ENCODE measurements around the gene KIF13A.

DNA sequence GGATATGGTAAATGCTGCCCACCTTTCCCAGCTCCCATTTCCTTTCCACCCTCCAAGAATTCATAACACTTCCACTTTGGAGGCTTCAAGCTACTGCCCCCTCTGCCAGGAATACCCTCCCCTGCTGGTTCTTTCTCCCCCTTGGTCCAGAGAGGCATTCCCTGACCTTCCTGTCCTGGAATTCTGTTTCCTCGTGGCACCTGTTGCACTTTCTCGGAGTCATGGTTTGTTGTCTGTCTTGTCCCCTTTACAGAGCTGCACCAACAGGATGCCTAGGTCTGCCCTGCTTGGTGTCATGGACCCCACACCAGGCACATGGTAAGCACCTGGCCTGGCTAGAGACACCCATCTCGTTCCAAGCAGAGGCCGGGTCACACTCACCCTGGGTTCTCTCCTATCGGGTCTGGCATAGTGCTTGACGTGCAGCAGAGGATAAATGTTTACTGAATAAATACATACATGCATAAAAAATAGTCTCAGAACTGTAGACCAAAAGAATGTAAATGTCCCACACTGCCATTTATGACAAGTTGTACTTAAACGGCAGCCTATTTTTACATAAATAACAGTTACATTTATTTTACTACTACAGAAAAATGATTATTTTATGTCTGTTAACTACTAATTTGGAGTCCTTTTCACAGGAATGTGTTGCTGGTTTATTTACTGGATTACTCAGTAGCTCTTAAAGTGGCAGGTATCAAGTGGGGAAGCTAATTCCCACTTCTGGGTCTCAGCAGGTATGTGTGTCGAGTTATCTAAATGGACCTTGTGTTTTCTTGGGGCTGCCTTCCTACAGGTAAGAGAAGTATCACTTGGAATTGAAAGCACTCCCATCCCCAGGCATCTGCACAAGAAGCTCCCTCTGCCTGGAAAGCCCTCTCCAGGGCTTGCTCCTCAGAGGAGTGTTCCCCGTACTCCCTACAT, 69.3 kb downstream of the KIF13A start:
- TF ChIP-seq POLR2AphosphoS5 (IDR thresholded peaks at IDR 0.05; ENCODE audit: low read depth), result no peak
- TF ChIP-seq EZH2 (IDR thresholded peaks at IDR 0.05; ENCODE audit: low read depth, unreplicated experiment), result no peak
- TF ChIP-seq, protein P1, sequence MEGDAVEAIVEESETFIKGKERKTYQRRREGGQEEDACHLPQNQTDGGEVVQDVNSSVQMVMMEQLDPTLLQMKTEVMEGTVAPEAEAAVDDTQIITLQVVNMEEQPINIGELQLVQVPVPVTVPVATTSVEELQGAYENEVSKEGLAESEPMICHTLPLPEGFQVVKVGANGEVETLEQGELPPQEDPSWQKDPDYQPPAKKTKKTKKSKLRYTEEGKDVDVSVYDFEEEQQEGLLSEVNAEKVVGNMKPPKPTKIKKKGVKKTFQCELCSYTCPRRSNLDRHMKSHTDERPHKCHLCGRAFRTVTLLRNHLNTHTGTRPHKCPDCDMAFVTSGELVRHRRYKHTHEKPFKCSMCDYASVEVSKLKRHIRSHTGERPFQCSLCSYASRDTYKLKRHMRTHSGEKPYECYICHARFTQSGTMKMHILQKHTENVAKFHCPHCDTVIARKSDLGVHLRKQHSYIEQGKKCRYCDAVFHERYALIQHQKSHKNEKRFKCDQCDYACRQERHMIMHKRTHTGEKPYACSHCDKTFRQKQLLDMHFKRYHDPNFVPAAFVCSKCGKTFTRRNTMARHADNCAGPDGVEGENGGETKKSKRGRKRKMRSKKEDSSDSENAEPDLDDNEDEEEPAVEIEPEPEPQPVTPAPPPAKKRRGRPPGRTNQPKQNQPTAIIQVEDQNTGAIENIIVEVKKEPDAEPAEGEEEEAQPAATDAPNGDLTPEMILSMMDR (conservative IDR thresholded peaks at IDR 0.05; ENCODE audit: low read depth in 2 of 2), result no peak
- TF ChIP-seq EZH2phosphoT487 (IDR thresholded peaks at IDR 0.05; ENCODE audit: unreplicated experiment), result no peak
- no peak for TF ChIP-seq STAT1 (IDR thresholded peaks at IDR 0.05; ENCODE audit: unreplicated experiment)
- TF ChIP-seq ZNF114 (CRISPR knock-in tag; IDR thresholded peaks at IDR 0.05), result no peak
- no peak for TF ChIP-seq ZNF331 (CRISPR knock-in tag; IDR thresholded peaks at IDR 0.05; ENCODE audit: low read depth)
- TF ChIP-seq, protein P2, sequence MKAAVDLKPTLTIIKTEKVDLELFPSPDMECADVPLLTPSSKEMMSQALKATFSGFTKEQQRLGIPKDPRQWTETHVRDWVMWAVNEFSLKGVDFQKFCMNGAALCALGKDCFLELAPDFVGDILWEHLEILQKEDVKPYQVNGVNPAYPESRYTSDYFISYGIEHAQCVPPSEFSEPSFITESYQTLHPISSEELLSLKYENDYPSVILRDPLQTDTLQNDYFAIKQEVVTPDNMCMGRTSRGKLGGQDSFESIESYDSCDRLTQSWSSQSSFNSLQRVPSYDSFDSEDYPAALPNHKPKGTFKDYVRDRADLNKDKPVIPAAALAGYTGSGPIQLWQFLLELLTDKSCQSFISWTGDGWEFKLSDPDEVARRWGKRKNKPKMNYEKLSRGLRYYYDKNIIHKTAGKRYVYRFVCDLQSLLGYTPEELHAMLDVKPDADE (IDR thresholded peaks at IDR 0.05), result no peak
- TF ChIP-seq, protein P3, sequence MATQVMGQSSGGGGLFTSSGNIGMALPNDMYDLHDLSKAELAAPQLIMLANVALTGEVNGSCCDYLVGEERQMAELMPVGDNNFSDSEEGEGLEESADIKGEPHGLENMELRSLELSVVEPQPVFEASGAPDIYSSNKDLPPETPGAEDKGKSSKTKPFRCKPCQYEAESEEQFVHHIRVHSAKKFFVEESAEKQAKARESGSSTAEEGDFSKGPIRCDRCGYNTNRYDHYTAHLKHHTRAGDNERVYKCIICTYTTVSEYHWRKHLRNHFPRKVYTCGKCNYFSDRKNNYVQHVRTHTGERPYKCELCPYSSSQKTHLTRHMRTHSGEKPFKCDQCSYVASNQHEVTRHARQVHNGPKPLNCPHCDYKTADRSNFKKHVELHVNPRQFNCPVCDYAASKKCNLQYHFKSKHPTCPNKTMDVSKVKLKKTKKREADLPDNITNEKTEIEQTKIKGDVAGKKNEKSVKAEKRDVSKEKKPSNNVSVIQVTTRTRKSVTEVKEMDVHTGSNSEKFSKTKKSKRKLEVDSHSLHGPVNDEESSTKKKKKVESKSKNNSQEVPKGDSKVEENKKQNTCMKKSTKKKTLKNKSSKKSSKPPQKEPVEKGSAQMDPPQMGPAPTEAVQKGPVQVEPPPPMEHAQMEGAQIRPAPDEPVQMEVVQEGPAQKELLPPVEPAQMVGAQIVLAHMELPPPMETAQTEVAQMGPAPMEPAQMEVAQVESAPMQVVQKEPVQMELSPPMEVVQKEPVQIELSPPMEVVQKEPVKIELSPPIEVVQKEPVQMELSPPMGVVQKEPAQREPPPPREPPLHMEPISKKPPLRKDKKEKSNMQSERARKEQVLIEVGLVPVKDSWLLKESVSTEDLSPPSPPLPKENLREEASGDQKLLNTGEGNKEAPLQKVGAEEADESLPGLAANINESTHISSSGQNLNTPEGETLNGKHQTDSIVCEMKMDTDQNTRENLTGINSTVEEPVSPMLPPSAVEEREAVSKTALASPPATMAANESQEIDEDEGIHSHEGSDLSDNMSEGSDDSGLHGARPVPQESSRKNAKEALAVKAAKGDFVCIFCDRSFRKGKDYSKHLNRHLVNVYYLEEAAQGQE (IDR thresholded peaks at IDR 0.05; ENCODE audit: unreplicated experiment), result no peak

All from GM23338 (cell line).